IMR-90 (cell line): ENCODE measurements around the gene WDR54.

Source experiments
- BHLHE40 ChIP-seq: fragments of 150-350 bp; IDR thresholded peaks from 2 replicates; pipeline ENCODE4 v1.6.1; 2016; ENCODE audit warnings: mild to moderate bottlenecking, low read depth, low read length
- CEBPB ChIP-seq: IDR thresholded peaks from 2 replicates; pipeline ENCODE4 v1.6.1; 2012; ENCODE audit warnings: low read depth, low read length, improper control_type of control experiment
- MAZ ChIP-seq: IDR thresholded peaks from 2 replicates; pipeline ENCODE4 v1.6.1; 2012; ENCODE audit warnings: low read depth, mild to moderate bottlenecking, low read length, improper control_type of control experiment, moderate library complexity, borderline replicate concordance
- MXI1 ChIP-seq: IDR thresholded peaks from 2 replicates; pipeline ENCODE4 v1.6.1; 2012; ENCODE audit warnings: low read depth, mild to moderate bottlenecking, low read length, moderate library complexity, borderline replicate concordance
- NFE2L2 ChIP-seq: fragments of 150-350 bp; IDR thresholded peaks from 2 replicates; pipeline ENCODE4 v1.6.1; 2016; ENCODE audit warnings: low read depth, mild to moderate bottlenecking, low read length
- RAD21 ChIP-seq: IDR thresholded peaks from 2 replicates; pipeline ENCODE4 v1.6.1; 2012; ENCODE audit warnings: low read length, improper control_type of control experiment
- RCOR1 ChIP-seq: IDR thresholded peaks from 2 replicates; pipeline ENCODE4 v1.6.1; 2012; ENCODE audit warnings: mild to moderate bottlenecking, low read length, improper control_type of control experiment; ENCODE audit not compliant: insufficient replicate concordance
- RFX5 ChIP-seq: IDR thresholded peaks from 2 replicates; pipeline ENCODE4 v1.8.0; 2012; ENCODE audit warnings: low read depth, mild to moderate bottlenecking, low read length, moderate library complexity
- SMC3 ChIP-seq: fragments of 150-350 bp; IDR thresholded peaks from 2 replicates; pipeline ENCODE4 v1.6.1; 2016; ENCODE audit warnings: low read depth, mild to moderate bottlenecking, antibody characterized with exemption, low read length, moderate library complexity
- TF ChIP-seq, protein P1 (sequence below): conservative IDR thresholded peaks from 2 replicates; pipeline ENCODE4 v1.5.1; 2012; ENCODE audit warnings: mild to moderate bottlenecking, low read depth, low read length, improper control_type of control experiment

DNA sequence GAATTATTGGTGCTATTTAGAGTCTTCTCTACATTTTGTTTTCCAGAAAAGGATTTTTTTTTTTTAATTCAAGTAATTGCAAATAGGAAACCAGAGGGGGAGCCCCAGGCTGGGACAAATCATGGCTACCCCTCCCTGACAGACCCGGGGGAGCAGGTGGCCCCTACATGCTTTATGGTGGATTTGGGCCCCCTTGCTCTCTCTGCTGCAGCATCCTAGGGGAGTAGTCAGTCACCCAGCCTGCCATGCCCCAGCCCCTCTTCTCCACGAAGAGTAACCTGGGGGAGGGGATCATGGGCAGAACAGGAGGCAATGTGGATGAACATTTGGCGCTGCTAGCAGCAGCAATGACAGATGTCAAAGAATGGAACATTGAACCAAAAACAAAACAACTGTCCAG, 4.8 kb upstream of the WDR54 start:
- TF ChIP-seq, protein P1, sequence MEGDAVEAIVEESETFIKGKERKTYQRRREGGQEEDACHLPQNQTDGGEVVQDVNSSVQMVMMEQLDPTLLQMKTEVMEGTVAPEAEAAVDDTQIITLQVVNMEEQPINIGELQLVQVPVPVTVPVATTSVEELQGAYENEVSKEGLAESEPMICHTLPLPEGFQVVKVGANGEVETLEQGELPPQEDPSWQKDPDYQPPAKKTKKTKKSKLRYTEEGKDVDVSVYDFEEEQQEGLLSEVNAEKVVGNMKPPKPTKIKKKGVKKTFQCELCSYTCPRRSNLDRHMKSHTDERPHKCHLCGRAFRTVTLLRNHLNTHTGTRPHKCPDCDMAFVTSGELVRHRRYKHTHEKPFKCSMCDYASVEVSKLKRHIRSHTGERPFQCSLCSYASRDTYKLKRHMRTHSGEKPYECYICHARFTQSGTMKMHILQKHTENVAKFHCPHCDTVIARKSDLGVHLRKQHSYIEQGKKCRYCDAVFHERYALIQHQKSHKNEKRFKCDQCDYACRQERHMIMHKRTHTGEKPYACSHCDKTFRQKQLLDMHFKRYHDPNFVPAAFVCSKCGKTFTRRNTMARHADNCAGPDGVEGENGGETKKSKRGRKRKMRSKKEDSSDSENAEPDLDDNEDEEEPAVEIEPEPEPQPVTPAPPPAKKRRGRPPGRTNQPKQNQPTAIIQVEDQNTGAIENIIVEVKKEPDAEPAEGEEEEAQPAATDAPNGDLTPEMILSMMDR, result peak; percentile 12; the same call in 1 of the 2 replicates
- TF ChIP-seq RAD21 (no peak), CEBPB (no peak), BHLHE40 (no peak), RFX5 (no peak), NFE2L2 (no peak), RCOR1 (no peak), SMC3 (no peak), MXI1 (no peak), MAZ (no peak)
